Thoracic aorta (tissue), 2 donors: ENCODE results near the gene HELB. TPM values are rescaled to one million over a fixed set of nuclear protein-coding genes. Genes with fewer than 3 reads are reported as not detected.

Source experiments
- ATAC-seq: fragments of 150-250 bp; one replicate; pipeline ENCODE4 v1.8.0; 2017; ENCODE audit warnings: low read depth; ENCODE audit not compliant: insufficient number of reproducible peaks, low FRiP score
- DNase-seq: peaks from one replicate; pipeline ENCODE4 v3.0.0-alpha.2; 2020; ENCODE audit warnings: low spot score
- H3K27ac ChIP-seq, 2 donors: fragments of 200-600 bp; sonication (generic); 1 replicate in 1 of 2; 2 replicates in 1 of 2; pipeline ENCODE4 v1.5.1; 2016; ENCODE audit warnings: mild to moderate bottlenecking in 2 of 2, moderate library complexity in 2 of 2
- H3K27me3 ChIP-seq: fragments of 200-600 bp; sonication (generic); replicated peaks from 2 replicates; pipeline ENCODE4 v1.6.0; 2016; ENCODE audit warnings: mild to moderate bottlenecking; ENCODE audit not compliant: insufficient read depth
- H3K36me3 ChIP-seq: fragments of 200-600 bp; sonication (generic); one replicate; pipeline ENCODE4 v1.5.1; 2016
- H3K4me1 ChIP-seq, 2 donors: fragments of 200-600 bp; sonication (generic); 1 replicate in 1 of 2; 2 replicates in 1 of 2; pipeline versions ENCODE4 v1.5.1 to v1.6.0; 2016; ENCODE audit warnings: low read depth in 2 of 2, mild to moderate bottlenecking in 1 of 2; ENCODE audit not compliant: control insufficient read depth in 1 of 2
- H3K4me3 ChIP-seq: fragments of 200-600 bp; sonication (generic); 2 replicates; pipeline ENCODE4 v1.5.1; 2016; ENCODE audit warnings: mild to moderate bottlenecking
- H3K9me3 ChIP-seq: fragments of 200-600 bp; sonication (generic); 2 replicates; pipeline ENCODE4 v1.5.1; 2016
- total RNA-seq, 2 donors: library from RNA; depleted of rRNA; stranded (reverse); fragments of >200 nt; gene quantifications; one replicate each; pipeline versions ENCODE4 v1.1.0 to v1.2.3, GENCODE V29; 2016
- TF ChIP-seq, protein P1 (sequence below): fragments of 200-600 bp; sonication (generic); IDR thresholded peaks from one replicate; pipeline ENCODE4 v1.5.1; 2019; ENCODE audit warnings: antibody characterized with exemption

HELB gene
- 10 to 100 TPM in 1 of 2 donors, 1 to 10 TPM in 1; 1.2 to 10.2 TPM for total RNA-seq

DNA sequence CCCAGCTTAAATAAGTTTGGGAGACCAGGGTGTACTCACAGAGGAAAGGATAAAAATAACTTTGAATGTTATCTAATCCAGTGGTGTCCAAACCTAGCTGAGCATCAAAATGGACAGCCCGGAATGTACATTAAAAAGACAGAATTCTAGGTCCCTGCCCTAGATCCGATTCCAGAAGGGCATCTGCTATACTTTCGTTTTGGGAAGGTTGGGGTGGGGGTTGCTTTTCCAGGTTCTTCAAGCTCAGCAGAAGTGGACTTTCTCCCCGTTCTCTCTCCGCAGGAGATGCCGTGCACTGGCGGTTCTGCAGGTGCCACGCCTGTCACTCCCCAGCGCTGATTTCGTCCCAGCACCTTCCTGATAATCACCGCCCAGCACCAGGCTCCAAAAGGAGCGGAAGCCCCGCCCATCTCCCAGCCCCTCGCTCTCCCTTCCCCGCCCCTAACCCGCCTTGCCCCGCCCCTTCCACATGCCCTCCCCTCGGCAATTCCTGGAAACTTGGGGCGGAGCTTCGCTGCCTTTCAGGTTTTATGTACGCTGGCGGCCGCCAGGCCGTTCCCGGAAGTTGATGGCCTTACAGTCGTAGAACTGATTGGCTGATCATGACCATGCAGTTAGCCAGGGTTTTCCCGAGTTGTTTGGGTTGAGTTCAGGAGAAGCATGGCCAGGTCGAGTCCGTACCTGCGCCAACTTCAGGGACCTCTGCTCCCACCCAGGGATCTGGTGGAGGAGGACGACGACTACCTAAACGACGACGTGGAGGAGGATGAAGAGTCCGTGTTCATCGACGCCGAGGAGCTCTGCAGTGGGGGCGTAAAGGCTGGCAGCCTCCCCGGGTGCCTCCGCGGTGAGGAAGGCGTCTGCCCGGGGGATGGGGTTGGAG is at the start of gene HELB:
Gene HELB, plus strand, starts transcription at position 550 of the 883 bp plus-strand sequence. Its CDS starts 111 bp downstream, at position 661.
- TF ChIP-seq, protein P1, sequence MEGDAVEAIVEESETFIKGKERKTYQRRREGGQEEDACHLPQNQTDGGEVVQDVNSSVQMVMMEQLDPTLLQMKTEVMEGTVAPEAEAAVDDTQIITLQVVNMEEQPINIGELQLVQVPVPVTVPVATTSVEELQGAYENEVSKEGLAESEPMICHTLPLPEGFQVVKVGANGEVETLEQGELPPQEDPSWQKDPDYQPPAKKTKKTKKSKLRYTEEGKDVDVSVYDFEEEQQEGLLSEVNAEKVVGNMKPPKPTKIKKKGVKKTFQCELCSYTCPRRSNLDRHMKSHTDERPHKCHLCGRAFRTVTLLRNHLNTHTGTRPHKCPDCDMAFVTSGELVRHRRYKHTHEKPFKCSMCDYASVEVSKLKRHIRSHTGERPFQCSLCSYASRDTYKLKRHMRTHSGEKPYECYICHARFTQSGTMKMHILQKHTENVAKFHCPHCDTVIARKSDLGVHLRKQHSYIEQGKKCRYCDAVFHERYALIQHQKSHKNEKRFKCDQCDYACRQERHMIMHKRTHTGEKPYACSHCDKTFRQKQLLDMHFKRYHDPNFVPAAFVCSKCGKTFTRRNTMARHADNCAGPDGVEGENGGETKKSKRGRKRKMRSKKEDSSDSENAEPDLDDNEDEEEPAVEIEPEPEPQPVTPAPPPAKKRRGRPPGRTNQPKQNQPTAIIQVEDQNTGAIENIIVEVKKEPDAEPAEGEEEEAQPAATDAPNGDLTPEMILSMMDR: no peak
- no peaks in the 10 kb centered on the region for H3K9me3 ChIP-seq
- peaks cover 0 to 13% of the 10 kb centered on the region in 2 donors for H3K4me1 ChIP-seq
- no peaks in the 10 kb centered on the region for H3K36me3 ChIP-seq
- peak; percentile 95 for DNase-seq
- peak within 1 kb of the TSS; percentile 97 for H3K4me3 ChIP-seq
- peak; percentile 98 for ATAC-seq
- H3K27me3 ChIP-seq: no peaks in the 10 kb centered on the region
- H3K27ac ChIP-seq: peak within 1 kb of the TSS; percentile 60 to 61

DNA sequence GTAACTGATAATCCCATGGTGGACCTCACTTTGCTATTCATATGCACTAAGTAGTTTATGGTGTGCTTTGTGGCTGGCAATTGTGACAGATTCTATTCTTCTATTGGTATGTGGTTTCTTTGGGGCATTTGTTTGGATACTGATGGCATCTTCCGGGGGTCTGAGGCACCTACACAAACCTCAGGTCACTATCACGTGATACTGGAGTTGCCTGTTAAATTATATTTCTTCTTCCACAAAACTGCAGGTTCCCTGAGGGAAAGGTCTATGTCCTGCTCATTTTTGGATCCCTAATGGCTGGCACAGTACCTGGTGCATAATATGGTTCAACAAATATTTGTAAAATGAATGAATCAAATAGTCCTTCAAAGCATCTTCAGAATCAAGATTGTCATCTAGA is 49.5 kb upstream of the HELB start:
- DNase-seq (no peak), ATAC-seq (no peak)
- Histone ChIP-seq H3K4me1 (no peaks in the 10 kb centered on the region), H3K27me3 (no peaks in the 10 kb centered on the region), H3K4me3 (no peak overlapping the region), H3K36me3 (peaks cover 13% of the 10 kb centered on the region), H3K27ac (no peak overlapping the region), H3K9me3 (no peaks in the 10 kb centered on the region)
- TF ChIP-seq, protein P1: no peak

DNA sequence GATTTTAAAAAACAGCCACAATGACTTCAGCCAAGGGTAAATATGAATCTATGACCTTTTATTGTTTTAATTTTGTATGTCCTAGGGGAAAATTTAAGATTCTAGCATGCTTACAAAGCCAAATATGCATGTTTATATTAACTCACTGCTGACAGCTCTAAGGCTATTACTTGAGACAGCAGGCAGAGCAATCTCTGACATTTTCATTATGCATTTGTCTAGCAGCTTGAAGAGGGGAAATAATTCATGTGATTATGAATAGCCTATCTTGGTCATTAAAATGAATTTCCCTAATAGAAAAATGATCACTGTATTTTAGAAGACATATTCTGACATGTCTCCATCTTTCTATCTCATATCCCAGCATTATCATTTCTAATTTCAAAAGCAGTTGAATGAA is 46.6 kb upstream of the HELB start:
- DNase-seq (no peak), ATAC-seq (no peak)
- H3K9me3 ChIP-seq: no peaks in the 10 kb centered on the region
- no peaks in the 10 kb centered on the region for H3K36me3 ChIP-seq
- no peaks in the 10 kb centered on the region for H3K4me1 ChIP-seq
- no peaks in the 10 kb centered on the region for H3K27me3 ChIP-seq
- H3K27ac ChIP-seq: no peak overlapping the region
- no peak overlapping the region for H3K4me3 ChIP-seq
- TF ChIP-seq, protein P1: no peak

DNA sequence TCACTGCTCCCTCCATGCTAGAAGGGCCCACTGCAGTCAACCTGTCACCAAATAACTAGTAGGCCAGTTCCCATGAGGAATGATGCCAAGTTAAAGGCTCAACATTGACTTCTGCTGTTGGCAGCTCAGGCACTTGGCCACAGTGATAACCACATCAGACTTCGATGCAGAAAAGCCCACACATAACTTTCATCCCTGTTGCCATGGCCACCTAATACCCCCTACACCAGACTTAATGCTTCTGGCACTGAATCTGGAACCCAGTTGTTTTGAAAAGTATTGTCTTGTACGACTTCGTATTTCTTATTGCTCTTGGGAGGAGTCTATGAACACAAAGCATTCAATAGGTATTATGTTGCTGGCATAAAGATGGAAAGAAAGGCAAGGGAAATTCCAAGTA is 44.3 kb upstream of the HELB start:
- ATAC-seq (no peak), DNase-seq (no peak)
- no peak overlapping the region for H3K4me3 ChIP-seq
- H3K4me1 ChIP-seq: no peaks in the 10 kb centered on the region
- H3K27ac ChIP-seq: no peak overlapping the region
- TF ChIP-seq, protein P1: no peak
- H3K9me3 ChIP-seq: no peaks in the 10 kb centered on the region
- no peaks in the 10 kb centered on the region for H3K27me3 ChIP-seq
- no peaks in the 10 kb centered on the region for H3K36me3 ChIP-seq

DNA sequence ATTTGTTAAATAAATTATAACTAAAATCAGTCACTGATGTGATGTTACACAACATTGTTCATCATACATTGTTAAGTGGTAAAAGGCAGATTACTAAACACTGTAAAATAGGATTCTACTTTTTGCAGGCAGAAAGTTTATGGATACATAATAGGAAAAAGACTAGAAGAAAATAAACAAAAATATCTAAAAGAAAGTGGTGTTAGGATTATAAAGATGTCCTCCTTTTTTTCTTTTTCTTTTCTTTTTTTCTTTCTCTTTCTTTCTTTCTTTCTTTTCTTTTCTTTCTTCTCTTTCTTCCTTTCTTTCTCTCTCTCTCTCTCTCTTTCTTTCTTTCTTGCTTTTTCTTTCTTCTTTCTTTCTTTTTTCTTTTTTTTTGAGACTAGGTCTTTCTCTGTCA is 39.6 kb upstream of the HELB start:
- Histone ChIP-seq H3K4me3 (no peak overlapping the region), H3K27ac (no peak overlapping the region), H3K4me1 (no peaks in the 10 kb centered on the region), H3K27me3 (no peaks in the 10 kb centered on the region), H3K36me3 (no peaks in the 10 kb centered on the region), H3K9me3 (no peaks in the 10 kb centered on the region)
- DNase-seq (no peak), ATAC-seq (no peak)
- TF ChIP-seq, protein P1: no peak
